Stimulated activated CD8-positive, alpha-beta memory T cell treated with anti-CD3 and anti-CD28 coated beads, Interleukin-2, amount 100 ng/mL, for 1 hour (primary cell): Measurements from ENCODE around the gene ASXL2.

Source experiments
- DNase-seq, 2 donors: peaks; one replicate each; pipeline ENCODE4 v3.0.0-alpha.2; 2020; ENCODE audit warnings: low read depth in 2 of 2

ASXL2 gene

GRCh38 chr2:25799301-25799700, 79.0 kb downstream of the ASXL2 start:
- no peak for DNase-seq

GRCh38 chr2:25797620-25798488, 80.4 kb downstream of the ASXL2 start:
- no peak for DNase-seq

- no peak for DNase-seq
Measured at GRCh38 chr2:25794544-25795276, 83.6 kb downstream of the ASXL2 start.

GRCh38 chr2:25790074-25790790, 88.1 kb downstream of the ASXL2 start:
- DNase-seq, result no peak

- no peak for DNase-seq
Measured at GRCh38 chr2:25788457-25788856, 89.8 kb downstream of the ASXL2 start.

- DNase-seq, result no peak
Measured at GRCh38 chr2:25787020-25787419, 91.3 kb downstream of the ASXL2 start.

GRCh38 chr2:25784404-25784803, 93.9 kb downstream of the ASXL2 start:
- no peak for DNase-seq

GRCh38 chr2:25777077-25777476, 101.2 kb downstream of the ASXL2 start:
- DNase-seq, result no peak

GRCh38 chr2:25772078-25772477, 106.2 kb downstream of the ASXL2 start:
- no peak for DNase-seq

- no peak for DNase-seq
Measured at GRCh38 chr2:25763575-25763974, 114.7 kb downstream of the ASXL2 start.

GRCh38 chr2:25760297-25760696, 118.0 kb downstream of the ASXL2 start:
- no peak for DNase-seq

- no peak for DNase-seq
Measured at GRCh38 chr2:25758348-25758747, 119.9 kb downstream of the ASXL2 start.

- no peak for DNase-seq
Measured at GRCh38 chr2:25757906-25758305, 120.4 kb downstream of the ASXL2 start.

GRCh38 chr2:25756536-25756935, 121.8 kb downstream of the ASXL2 start:
- no peak for DNase-seq

GRCh38 chr2:25749676-25750075, 128.6 kb downstream of the ASXL2 start:
- DNase-seq, result no peak

- no peak for DNase-seq
Measured at GRCh38 chr2:25744055-25744454, 134.2 kb downstream of the ASXL2 start.

- DNase-seq, result no peak
Measured at GRCh38 chr2:25743132-25743830, 135.0 kb downstream of the ASXL2 start.

- DNase-seq, result no peak
Measured at GRCh38 chr2:25742501-25742900, 135.8 kb downstream of the ASXL2 start.

- DNase-seq, result no peak
Measured at GRCh38 chr2:25740810-25741381, 137.4 kb downstream of the ASXL2 start.

- no peak for DNase-seq
Measured at GRCh38 chr2:25738383-25739343, 139.6 kb downstream of the ASXL2 start.
